Heart right ventricle (tissue), 16 donors: Measurements from ENCODE around the gene APOBEC3C. TPM values are rescaled to one million over a fixed set of nuclear protein-coding genes. Genes with fewer than 3 reads are reported as not detected.
"Not testable (repeated sequence)": the region's sequence is repeated elsewhere in the genome, so short reads cannot be mapped to it uniquely, and the experiment has no call there.

Experiments used
- ATAC-seq, 8 donors: fragments of 200-7000 bp; cut with Tn5 transposase; one replicate each; pipeline ENCODE4 v1.9.1; 2020; ENCODE audit warnings: mild to moderate bottlenecking in 8 of 8, moderate library complexity in 8 of 8, moderate number of reproducible peaks in 1 of 8
- DNase-seq, 2 donors: peaks; one replicate each; pipeline ENCODE4 v3.0.0-alpha.2; 2020
- H3K27ac ChIP-seq, 10 donors: fragments of 200-600 bp; sonication (generic) in 2 of 10; one replicate each; pipeline versions ENCODE4 v1.5.0 to v1.8.0; 2020 to 2022; ENCODE audit warnings: mild to moderate bottlenecking in 3 of 10
- H3K27me3 ChIP-seq, 7 donors: fragments of 200-600 bp; one replicate each; pipeline ENCODE4 v1.8.0; 2021 to 2022; ENCODE audit warnings: mild to moderate bottlenecking in 2 of 7
- H3K36me3 ChIP-seq, 9 donors: fragments of 200-600 bp; sonication (generic) in 1 of 9; one replicate each; pipeline versions ENCODE4 v1.5.0 to v1.8.0; 2020 to 2022; ENCODE audit warnings: mild to moderate bottlenecking in 2 of 9
- H3K4me1 ChIP-seq, 9 donors: fragments of 200-600 bp; sonication (generic) in 1 of 9; one replicate each; pipeline versions ENCODE4 v1.5.0 to v1.8.0; 2020 to 2022; ENCODE audit warnings: mild to moderate bottlenecking in 4 of 9
- H3K4me3 ChIP-seq, 10 donors: fragments of 200-600 bp; sonication (generic) in 2 of 10; one replicate each; pipeline versions ENCODE4 v1.5.0 to v1.8.0; 2020 to 2022; ENCODE audit warnings: mild to moderate bottlenecking in 7 of 10, moderate library complexity in 2 of 10
- H3K9me3 ChIP-seq, 11 donors: fragments of 200-600 bp in 10 of 11; sonication (generic) in 2 of 11; one replicate each; pipeline versions ENCODE4 v1.5.0 to v1.8.0; 2013 to 2022; ENCODE audit warnings: mild to moderate bottlenecking in 2 of 11, control low read depth in 1 of 11, moderate library complexity in 1 of 11
- WGBS, 2 donors: extraction: QIAGEN DNeasy Blood & Tissue Kit; methylation state at CpG; one replicate each; pipeline ENCODE4 v1.1.7; 2013; ENCODE audit warnings: inconsistent platforms in 1 of 2; 5-methylcytosine and 5-hydroxymethylcytosine counted together
- intact Hi-C, 10 donors: fragments of 100-400 bp; cut with DNase I; formaldehyde crosslinking; loops; one replicate each; pipeline versions ENCODE4 v1.11.1 to v1.14.2; 2022
- polyA plus RNA-seq, 2 donors: library from polyadenylated mRNA; stranded (reverse); fragments of 200-250 nt; gene quantifications; one replicate each; pipeline ENCODE4 v1.2.3, GENCODE V29; 2013
- total RNA-seq, 10 donors: library from RNA; stranded (reverse); fragmentation: NEBNext Ultra II Directional in 3 of 10; extraction: Animal tissue kit (Norgen Biotek cat#: 25700) in 3 of 10; gene quantifications; one replicate each; pipeline versions ENCODE4 v1.2.1 to v1.2.4, GENCODE V29; 2021 to 2023
- TF ChIP-seq, protein P1 (sequence below), 9 donors: fragments of 200-600 bp; sonication (generic) in 2 of 9; IDR thresholded peaks; one replicate each; pipeline versions ENCODE4 v1.5.0 to v1.8.0; 2021 to 2022; ENCODE audit warnings: antibody characterized with exemption in 9 of 9, mild to moderate bottlenecking in 5 of 9, moderate library complexity in 1 of 9
- donor health status: Arrhythmogenic right ventricular cardiomyopathy.
- donor health status: ischemic (EF 13 %, LVEDD 7.1; RV severe dilation, severe dysfunction).
- donor health status: healthy with polysubstance abuse.
- donor health status: DM: no; HTN: yes; CAD: no.
- donor health status: DM: no; HTN: no; CAD: no.
- donor health status: ischemic (EF 25% LVEDD 6.9; RV normal size, moderate dysfunction).
- donor health status: ischemic (EF 25% LVEDD 5.7; RV mildly dilated, moderate dysfunction).
- donor health status: healthy.
- donor health status: DM: yes; HTN: yes; CAD: no.
- donor health status: Ischemic cardiomyopathy.
- donor health status: ischemic (EF 35%, LVEDD 5.7; RV mildly dilated, moderate dysfunction).
- donor health status: nonischemic (EF 11% LVEDD 7.7; RV severe dilation, severe dysfunction).
- donor health status: DM: yes; HTN: yes; CAD: no.
- donor health status: PGD.
- donor health status: ischemic (EF 29% LVEDD 5.4; RV normal size, mild dysfunction).
- donor health status: nonischemic (EF 23%, LVEDD 6.1; RV moderate dilation, normal function).

Gene APOBEC3C
- total and polyA plus RNA-seq, 12 donors: 9.8 to 43.3 (median 25.5) TPM

GRCh38 chr22:39010946-39011345 lies 3.1 kb upstream of the APOBEC3C start:
- ATAC-seq (no peak), DNase-seq (no peak)
- no peak overlapping the region for H3K4me3 ChIP-seq
- intact Hi-C loops: loop anchor here in 1 of 10 donors (10.0 kb wide), 1 partner anchor 104 kb away; no protein-coding TSS in a partner anchor
- no peaks in the 10 kb centered on the region for H3K36me3 ChIP-seq
- TF ChIP-seq, protein P1, sequence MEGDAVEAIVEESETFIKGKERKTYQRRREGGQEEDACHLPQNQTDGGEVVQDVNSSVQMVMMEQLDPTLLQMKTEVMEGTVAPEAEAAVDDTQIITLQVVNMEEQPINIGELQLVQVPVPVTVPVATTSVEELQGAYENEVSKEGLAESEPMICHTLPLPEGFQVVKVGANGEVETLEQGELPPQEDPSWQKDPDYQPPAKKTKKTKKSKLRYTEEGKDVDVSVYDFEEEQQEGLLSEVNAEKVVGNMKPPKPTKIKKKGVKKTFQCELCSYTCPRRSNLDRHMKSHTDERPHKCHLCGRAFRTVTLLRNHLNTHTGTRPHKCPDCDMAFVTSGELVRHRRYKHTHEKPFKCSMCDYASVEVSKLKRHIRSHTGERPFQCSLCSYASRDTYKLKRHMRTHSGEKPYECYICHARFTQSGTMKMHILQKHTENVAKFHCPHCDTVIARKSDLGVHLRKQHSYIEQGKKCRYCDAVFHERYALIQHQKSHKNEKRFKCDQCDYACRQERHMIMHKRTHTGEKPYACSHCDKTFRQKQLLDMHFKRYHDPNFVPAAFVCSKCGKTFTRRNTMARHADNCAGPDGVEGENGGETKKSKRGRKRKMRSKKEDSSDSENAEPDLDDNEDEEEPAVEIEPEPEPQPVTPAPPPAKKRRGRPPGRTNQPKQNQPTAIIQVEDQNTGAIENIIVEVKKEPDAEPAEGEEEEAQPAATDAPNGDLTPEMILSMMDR (IDR thresholded peaks at IDR 0.05): no peak
- H3K27ac ChIP-seq: no peak overlapping the region
- no peaks in the 10 kb centered on the region for H3K27me3 ChIP-seq
- WGBS, 2 donors: 82 to 87% methylated on average over 15 of the region's 15 CpGs
- H3K9me3 ChIP-seq: no peaks in the 10 kb centered on the region
- H3K4me1 ChIP-seq: peaks cover 0 to 26% (median 16%) of the 10 kb centered on the region in 9 donors

DNA sequence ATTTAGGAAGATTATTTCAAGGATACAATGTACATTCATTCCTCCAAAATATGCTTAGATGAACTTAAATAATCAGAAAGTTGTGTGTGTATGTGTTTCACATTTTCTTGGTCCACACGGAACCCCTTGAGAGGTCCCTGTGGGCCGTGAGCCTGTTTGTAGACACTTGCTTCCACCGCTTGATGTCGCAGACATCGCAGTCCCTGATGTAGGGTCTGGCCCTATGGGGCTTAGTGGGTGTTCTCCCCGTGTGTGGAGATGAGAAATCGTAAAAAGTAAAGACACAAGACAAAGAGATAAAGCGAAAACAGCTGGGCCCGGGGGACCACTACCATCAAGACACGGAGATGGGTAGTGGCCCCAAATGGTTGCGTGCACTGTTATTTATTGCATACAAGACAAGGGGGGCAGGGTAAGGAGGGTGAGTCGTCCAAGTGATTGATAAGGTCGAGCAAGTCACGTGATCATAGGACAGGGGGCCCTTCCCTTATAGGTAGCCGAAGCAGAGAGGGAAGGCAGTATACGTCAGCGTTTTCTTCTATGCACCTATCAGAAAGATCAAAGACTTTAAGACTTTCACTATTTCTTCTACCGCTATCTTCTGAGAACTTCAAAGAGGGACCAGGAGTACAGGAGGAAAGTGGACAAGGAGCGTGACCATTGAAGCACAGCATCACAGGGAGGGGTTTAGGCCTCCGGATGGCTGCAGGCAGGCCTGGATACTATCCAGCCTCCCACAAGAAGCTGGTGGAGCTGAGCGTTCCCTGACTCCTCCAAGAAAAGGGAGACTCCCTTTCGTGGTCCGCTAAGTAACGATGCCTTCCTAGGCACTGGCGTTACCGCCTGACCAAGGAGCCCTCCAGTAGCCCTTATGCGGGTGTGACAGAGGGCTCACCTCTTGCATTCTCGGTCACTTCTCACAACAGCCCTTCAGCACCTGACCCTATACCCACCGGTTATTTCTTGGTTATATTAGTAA lies 1.2 kb upstream of the APOBEC3C start:
- TF ChIP-seq, protein P1 (IDR thresholded peaks at IDR 0.05): no peak
- intact Hi-C loops: loop anchor here in 1 of 10 donors (10.0 kb wide), 1 partner anchor 102 kb away; no protein-coding TSS in a partner anchor
- H3K27me3 ChIP-seq: no peaks in the 10 kb centered on the region
- H3K9me3 ChIP-seq: no peaks in the 10 kb centered on the region
- H3K4me3 ChIP-seq: no peak overlapping the region
- DNase-seq (no peak), ATAC-seq (no peak)
- WGBS, 2 donors: 87% methylated on average over 29 of the region's 29 CpGs
- H3K36me3 ChIP-seq: peaks cover 0 to 1% (median 0%) of the 10 kb centered on the region in 9 donors
- H3K27ac ChIP-seq: no peak overlapping the region
- H3K4me1 ChIP-seq: peaks cover 0 to 27% (median 16%) of the 10 kb centered on the region in 9 donors

GRCh38 chr22:39013561-39013941 lies 506 bp upstream of the APOBEC3C start:
- Histone ChIP-seq H3K4me1 (peaks cover 0 to 27% (median 14%) of the 10 kb centered on the region in 9 donors), H3K27ac (peak overlapping the region; percentile 58 to 95 (median 82)), H3K4me3 (peak overlapping the region in 9 of 10 donors; percentile 41 to 72 (median 62))
- DNase-seq, H3K9me3 ChIP-seq, H3K27me3 ChIP-seq, H3K36me3 ChIP-seq: not testable (repeated sequence)
- peak in 3 of 8 donors; percentile 18 to 35 (median 30) for ATAC-seq
- intact Hi-C loops: loop anchor here in 1 of 10 donors (10.0 kb wide), 1 partner anchor 101 kb away; no protein-coding TSS in a partner anchor
- WGBS, 2 donors: 79 to 81% methylated on average over 6 of the region's 6 CpGs

- Histone ChIP-seq H3K4me3 (peak overlapping the region; percentile 41 to 72 (median 61)), H3K4me1 (peaks cover 0 to 27% (median 15%) of the 10 kb centered on the region in 9 donors), H3K27ac (peak overlapping the region; percentile 58 to 95 (median 82)), H3K36me3 (peaks cover 0 to 11% (median 0%) of the 10 kb centered on the region in 9 donors)
- WGBS, 2 donors: 52 to 61% methylated on average over 6 of the region's 6 CpGs
- H3K27me3 ChIP-seq, DNase-seq, H3K9me3 ChIP-seq: not testable (repeated sequence)
- ATAC-seq: peak in 2 of 8 donors; percentile 7 to 11
- intact Hi-C loops: loop anchor here in 1 of 10 donors (10.0 kb wide), 1 partner anchor 100 kb away; no protein-coding TSS in a partner anchor
Observed at GRCh38 chr22:39014723-39015121, 665 bp downstream of the APOBEC3C start.

- Histone ChIP-seq H3K27me3 (no peaks in the 10 kb centered on the region), H3K27ac (no peak overlapping the region), H3K9me3 (no peaks in the 10 kb centered on the region), H3K4me3 (no peak overlapping the region), H3K4me1 (peaks cover 0 to 37% (median 28%) of the 10 kb centered on the region in 9 donors), H3K36me3 (peaks cover 0 to 11% (median 0%) of the 10 kb centered on the region in 9 donors)
- DNase-seq: no peak
- ATAC-seq: no peak
- TF ChIP-seq, protein P1 (IDR thresholded peaks at IDR 0.05): no peak
- intact Hi-C loops: loop anchor here in 1 of 10 donors (10.0 kb wide), 1 partner anchor 98 kb away; no protein-coding TSS in a partner anchor
- 98% methylated on average over 13 of the region's 13 CpGs for WGBS, 2 donors
Observed at GRCh38 chr22:39016592-39016991, 2.5 kb downstream of the APOBEC3C start.
